ENCODE measurements around the gene TMEM255B.
A peak's percentile ranks its signal among the peaks of the same experiment; 100 is the strongest.
"Not testable (repeated sequence)": the region's sequence is repeated elsewhere in the genome, so short reads cannot be mapped to it uniquely, and the experiment has no call there.

Gene TMEM255B

GRCh38 chr13:113752211-113752986 lies 6.6 kb upstream of the TMEM255B start:
- H3K4me2 ChIP-seq (ENCODE audit: low read length); H3K9ac ChIP-seq (ENCODE audit: low read depth, low read length); H3K4me1 ChIP-seq (ENCODE audit: control insufficient read depth, insufficient read depth, low read length); H3K9me3 ChIP-seq (replicated peaks; ENCODE audit: low read length); H3K36me3 ChIP-seq (ENCODE audit: insufficient read depth, low read length); H3K4me3 ChIP-seq (ENCODE audit: low read length): not testable (repeated sequence)
- H3K27me3 ChIP-seq (ENCODE audit: control insufficient read depth, insufficient read depth, low read length): peaks cover 46% of the 10 kb centered on the region

- Histone ChIP-seq H3K4me2 (ENCODE audit: low read length) (no peak overlapping the region), H3K4me1 (ENCODE audit: control insufficient read depth, insufficient read depth, low read length) (no peaks in the 10 kb centered on the region), H3K4me3 (ENCODE audit: low read length) (no peak overlapping the region), H3K36me3 (ENCODE audit: insufficient read depth, low read length) (no peaks in the 10 kb centered on the region), H3K27me3 (ENCODE audit: control insufficient read depth, insufficient read depth, low read length) (peaks cover 38% of the 10 kb centered on the region), H3K9ac (ENCODE audit: low read depth, low read length) (no peak overlapping the region), H3K9me3 (replicated peaks; ENCODE audit: low read length) (no peaks in the 10 kb centered on the region)
Observed at GRCh38 chr13:113753171-113753570, 5.9 kb upstream of the TMEM255B start.

- Histone ChIP-seq H3K27me3 (ENCODE audit: control insufficient read depth, insufficient read depth, low read length) (peaks cover 31% of the 10 kb centered on the region), H3K4me2 (ENCODE audit: low read length) (no peak overlapping the region), H3K9ac (ENCODE audit: low read depth, low read length) (no peak overlapping the region), H3K36me3 (ENCODE audit: insufficient read depth, low read length) (no peaks in the 10 kb centered on the region), H3K4me1 (ENCODE audit: control insufficient read depth, insufficient read depth, low read length) (peaks cover 5% of the 10 kb centered on the region), H3K4me3 (ENCODE audit: low read length) (no peak overlapping the region), H3K9me3 (replicated peaks; ENCODE audit: low read length) (no peaks in the 10 kb centered on the region)
Observed at GRCh38 chr13:113754242-113754641, 4.8 kb upstream of the TMEM255B start.

- no peaks in the 10 kb centered on the region for H3K36me3 ChIP-seq (ENCODE audit: insufficient read depth, low read length)
- no peak overlapping the region for H3K4me3 ChIP-seq (ENCODE audit: low read length)
- H3K4me2 ChIP-seq (ENCODE audit: low read length): no peak overlapping the region
- no peaks in the 10 kb centered on the region for H3K9me3 ChIP-seq (replicated peaks; ENCODE audit: low read length)
- H3K4me1 ChIP-seq (ENCODE audit: control insufficient read depth, insufficient read depth, low read length): peaks cover 6% of the 10 kb centered on the region
- no peak overlapping the region for H3K9ac ChIP-seq (ENCODE audit: low read depth, low read length)
- peaks cover 28% of the 10 kb centered on the region for H3K27me3 ChIP-seq (ENCODE audit: control insufficient read depth, insufficient read depth, low read length)
Observed at GRCh38 chr13:113754691-113755090, 4.3 kb upstream of the TMEM255B start.

- Histone ChIP-seq H3K4me1 (ENCODE audit: control insufficient read depth, insufficient read depth, low read length) (peaks cover 11% of the 10 kb centered on the region), H3K9ac (ENCODE audit: low read depth, low read length) (no peak overlapping the region), H3K9me3 (replicated peaks; ENCODE audit: low read length) (no peaks in the 10 kb centered on the region), H3K27me3 (ENCODE audit: control insufficient read depth, insufficient read depth, low read length) (peaks cover 39% of the 10 kb centered on the region), H3K4me3 (ENCODE audit: low read length) (no peak overlapping the region), H3K36me3 (ENCODE audit: insufficient read depth, low read length) (no peaks in the 10 kb centered on the region), H3K4me2 (ENCODE audit: low read length) (no peak overlapping the region)
Observed at GRCh38 chr13:113756441-113757097, 2.5 kb upstream of the TMEM255B start.

GRCh38 chr13:113759525-113760137 lies 605 bp downstream of the TMEM255B start:
- Histone ChIP-seq H3K4me1 (ENCODE audit: control insufficient read depth, insufficient read depth, low read length) (peaks cover 11% of the 10 kb centered on the region), H3K9ac (ENCODE audit: low read depth, low read length) (peak overlapping the region; percentile 42), H3K27me3 (ENCODE audit: control insufficient read depth, insufficient read depth, low read length) (peaks cover 27% of the 10 kb centered on the region), H3K4me3 (ENCODE audit: low read length) (peak overlapping the region; percentile 71), H3K4me2 (ENCODE audit: low read length) (peak overlapping the region; percentile 90), H3K36me3 (ENCODE audit: insufficient read depth, low read length) (no peaks in the 10 kb centered on the region), H3K9me3 (replicated peaks; ENCODE audit: low read length) (no peaks in the 10 kb centered on the region)

GRCh38 chr13:113761136-113761535 lies 2.1 kb downstream of the TMEM255B start:
- H3K27me3 ChIP-seq (ENCODE audit: control insufficient read depth, insufficient read depth, low read length): peaks cover 18% of the 10 kb centered on the region
- H3K9me3 ChIP-seq (replicated peaks; ENCODE audit: low read length): no peaks in the 10 kb centered on the region
- no peaks in the 10 kb centered on the region for H3K36me3 ChIP-seq (ENCODE audit: insufficient read depth, low read length)
- H3K9ac ChIP-seq (ENCODE audit: low read depth, low read length): no peak overlapping the region
- peaks cover 11% of the 10 kb centered on the region for H3K4me1 ChIP-seq (ENCODE audit: control insufficient read depth, insufficient read depth, low read length)
- no peak overlapping the region for H3K4me2 ChIP-seq (ENCODE audit: low read length)
- no peak overlapping the region for H3K4me3 ChIP-seq (ENCODE audit: low read length)

GRCh38 chr13:113762075-113762474 lies 3.0 kb downstream of the TMEM255B start:
- H3K4me1 ChIP-seq (ENCODE audit: control insufficient read depth, insufficient read depth, low read length): peaks cover 11% of the 10 kb centered on the region
- peaks cover 18% of the 10 kb centered on the region for H3K27me3 ChIP-seq (ENCODE audit: control insufficient read depth, insufficient read depth, low read length)
- no peak overlapping the region for H3K9ac ChIP-seq (ENCODE audit: low read depth, low read length)
- H3K4me3 ChIP-seq (ENCODE audit: low read length): no peak overlapping the region
- H3K36me3 ChIP-seq (ENCODE audit: insufficient read depth, low read length): no peaks in the 10 kb centered on the region
- H3K4me2 ChIP-seq (ENCODE audit: low read length): no peak overlapping the region
- no peaks in the 10 kb centered on the region for H3K9me3 ChIP-seq (replicated peaks; ENCODE audit: low read length)

GRCh38 chr13:113762538-113762937 lies 3.5 kb downstream of the TMEM255B start:
- H3K9ac ChIP-seq (ENCODE audit: low read depth, low read length): no peak overlapping the region
- no peak overlapping the region for H3K4me2 ChIP-seq (ENCODE audit: low read length)
- no peaks in the 10 kb centered on the region for H3K36me3 ChIP-seq (ENCODE audit: insufficient read depth, low read length)
- peaks cover 12% of the 10 kb centered on the region for H3K4me1 ChIP-seq (ENCODE audit: control insufficient read depth, insufficient read depth, low read length)
- no peak overlapping the region for H3K4me3 ChIP-seq (ENCODE audit: low read length)
- H3K9me3 ChIP-seq (replicated peaks; ENCODE audit: low read length): no peaks in the 10 kb centered on the region
- peaks cover 18% of the 10 kb centered on the region for H3K27me3 ChIP-seq (ENCODE audit: control insufficient read depth, insufficient read depth, low read length)

- Histone ChIP-seq H3K4me1 (ENCODE audit: control insufficient read depth, insufficient read depth, low read length) (peaks cover 15% of the 10 kb centered on the region), H3K4me2 (ENCODE audit: low read length) (no peak overlapping the region), H3K9me3 (replicated peaks; ENCODE audit: low read length) (no peaks in the 10 kb centered on the region), H3K36me3 (ENCODE audit: insufficient read depth, low read length) (no peaks in the 10 kb centered on the region), H3K4me3 (ENCODE audit: low read length) (no peak overlapping the region), H3K27me3 (ENCODE audit: control insufficient read depth, insufficient read depth, low read length) (peaks cover 18% of the 10 kb centered on the region), H3K9ac (ENCODE audit: low read depth, low read length) (no peak overlapping the region)
Observed at GRCh38 chr13:113763254-113763653, 4.2 kb downstream of the TMEM255B start.

- Histone ChIP-seq H3K9ac (ENCODE audit: low read depth, low read length) (no peak overlapping the region), H3K36me3 (ENCODE audit: insufficient read depth, low read length) (no peaks in the 10 kb centered on the region), H3K4me3 (ENCODE audit: low read length) (no peak overlapping the region), H3K4me1 (ENCODE audit: control insufficient read depth, insufficient read depth, low read length) (peaks cover 10% of the 10 kb centered on the region), H3K9me3 (replicated peaks; ENCODE audit: low read length) (no peaks in the 10 kb centered on the region), H3K4me2 (ENCODE audit: low read length) (no peak overlapping the region), H3K27me3 (ENCODE audit: control insufficient read depth, insufficient read depth, low read length) (peaks cover 18% of the 10 kb centered on the region)
Observed at GRCh38 chr13:113763961-113764792, 5.2 kb downstream of the TMEM255B start.
